MG63 (cell line): ENCODE measurements around the gene MYADM. TPM values are rescaled to one million over a fixed set of nuclear protein-coding genes. Genes with fewer than 3 reads are reported as not detected.
"Not testable (repeated sequence)": the region's sequence is repeated elsewhere in the genome, so short reads cannot be mapped to it uniquely, and the experiment has no call there.

Source experiments
- DNase-seq: peaks from one replicate; pipeline ENCODE4 v3.0.0-alpha.2; 2020
- H3K27me3 ChIP-seq: fragments of 250-450 bp; sonication (Bioruptor Pico); 2 replicates; pipeline ENCODE4 v1.5.1; 2020; ENCODE audit warnings: mild to moderate bottlenecking, moderate library complexity
- H3K36me3 ChIP-seq: fragments of 250-450 bp; sonication (Bioruptor Pico); 2 replicates; pipeline ENCODE4 v1.5.1; 2020; ENCODE audit warnings: mild to moderate bottlenecking, moderate library complexity
- H3K4me3 ChIP-seq: fragments of 250-450 bp; sonication (Bioruptor Pico); 2 replicates; pipeline ENCODE4 v1.5.1; 2020; ENCODE audit warnings: mild to moderate bottlenecking, moderate library complexity
- H3K9me3 ChIP-seq: fragments of 250-450 bp; sonication (Bioruptor Pico); 2 replicates; pipeline ENCODE4 v1.5.1; 2020; ENCODE audit warnings: mild to moderate bottlenecking, moderate library complexity
- total RNA-seq: library from RNA; depleted of rRNA; stranded (reverse); fragments of >200 nt; shearing (Covaris generic); gene quantifications from 2 replicates; pipeline ENCODE4 v1.2.3, GENCODE V29; 2014; ENCODE audit warnings: low replicate concordance; rRNA removed

Gene MYADM, protein sequence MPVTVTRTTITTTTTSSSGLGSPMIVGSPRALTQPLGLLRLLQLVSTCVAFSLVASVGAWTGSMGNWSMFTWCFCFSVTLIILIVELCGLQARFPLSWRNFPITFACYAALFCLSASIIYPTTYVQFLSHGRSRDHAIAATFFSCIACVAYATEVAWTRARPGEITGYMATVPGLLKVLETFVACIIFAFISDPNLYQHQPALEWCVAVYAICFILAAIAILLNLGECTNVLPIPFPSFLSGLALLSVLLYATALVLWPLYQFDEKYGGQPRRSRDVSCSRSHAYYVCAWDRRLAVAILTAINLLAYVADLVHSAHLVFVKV
- total RNA-seq: 8.3 and 18.7 TPM in 2 replicates

DNA sequence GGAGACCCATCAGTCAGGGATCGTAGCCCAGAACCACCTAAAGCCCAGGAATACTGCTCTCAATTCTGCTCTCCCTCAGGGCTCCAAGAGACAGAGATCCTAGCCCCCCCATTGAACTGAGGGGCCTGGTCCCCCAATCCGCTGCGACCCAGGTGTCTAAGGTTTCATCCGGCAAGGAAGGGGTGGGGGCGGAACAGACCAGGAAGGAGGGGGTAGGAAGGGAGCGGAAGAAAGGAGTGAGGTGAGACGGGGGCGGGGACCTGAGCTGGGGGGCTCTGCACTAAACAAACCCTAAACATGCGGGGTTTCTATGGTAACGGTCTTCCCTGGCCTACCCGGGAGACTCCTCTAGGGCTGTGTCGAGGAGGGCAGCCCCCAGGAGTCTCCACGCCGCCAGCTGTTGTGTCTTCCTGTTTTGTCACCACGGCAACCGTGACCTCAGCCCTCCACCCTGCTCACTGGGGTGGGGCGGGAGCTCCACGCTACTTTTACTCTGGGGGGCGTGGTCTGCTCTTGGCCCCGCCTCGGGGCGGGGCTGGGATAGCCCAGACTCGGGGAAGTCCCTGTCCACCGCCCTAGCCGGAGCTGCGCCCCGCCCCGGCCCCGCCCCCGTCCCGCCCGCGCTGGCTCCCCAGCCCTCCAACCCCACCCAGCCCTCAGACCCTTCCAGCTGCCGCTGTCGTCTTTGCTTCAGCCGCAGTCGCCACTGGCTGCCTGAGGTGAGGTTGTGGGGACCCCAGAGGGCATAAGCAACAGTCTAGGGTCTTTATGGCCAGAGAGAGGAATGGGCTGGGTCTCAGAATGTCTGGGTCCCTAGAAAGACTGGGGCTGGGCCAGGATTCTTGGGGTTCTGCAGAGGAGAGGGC lies at the start of gene MYADM:
Gene MYADM (plus strand): TSS at position 659 of the 866 bp plus-strand sequence. CDS start 5,647 bp downstream, outside the sequence.
- peak within 1 kb of the TSS; percentile 97 for H3K4me3 ChIP-seq
- peaks cover 20% of the 10 kb centered on the region for H3K36me3 ChIP-seq
- DNase-seq: peak; percentile 99
- no peaks in the 10 kb centered on the region for H3K27me3 ChIP-seq
- H3K9me3 ChIP-seq: no peaks in the 10 kb centered on the region

GRCh38 chr19:53818756-53819155 lies 48.9 kb upstream of the MYADM start:
- H3K27me3 ChIP-seq: no peaks in the 10 kb centered on the region
- H3K36me3 ChIP-seq: no peaks in the 10 kb centered on the region
- H3K9me3 ChIP-seq: no peaks in the 10 kb centered on the region
- no peak for DNase-seq
- H3K4me3 ChIP-seq: no peak overlapping the region

DNA sequence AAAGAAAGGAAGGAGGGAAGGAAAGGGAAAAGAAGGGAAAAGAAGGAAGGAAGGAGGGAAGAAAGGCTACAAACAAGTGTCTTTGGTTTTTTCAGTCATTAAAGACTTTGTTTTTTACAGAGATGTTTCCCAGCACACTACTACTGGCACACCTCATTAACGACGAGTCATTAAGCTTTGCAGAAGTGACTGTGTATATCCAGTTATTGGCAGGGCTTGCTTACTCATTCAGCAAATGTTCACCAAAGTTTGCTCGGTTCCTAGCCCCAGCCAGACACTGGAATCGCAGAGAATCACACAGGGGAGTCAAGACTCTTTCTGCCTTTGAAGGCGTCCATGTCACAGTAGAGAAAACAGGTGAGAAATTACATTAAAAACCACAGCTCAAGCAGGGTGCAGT lies 47.8 kb upstream of the MYADM start:
- no peak overlapping the region for H3K4me3 ChIP-seq
- no peak for DNase-seq
- H3K9me3 ChIP-seq: no peaks in the 10 kb centered on the region
- H3K36me3 ChIP-seq: no peaks in the 10 kb centered on the region
- no peaks in the 10 kb centered on the region for H3K27me3 ChIP-seq

GRCh38 chr19:53823380-53824120 lies 44.1 kb upstream of the MYADM start:
- no peaks in the 10 kb centered on the region for H3K36me3 ChIP-seq
- no peak for DNase-seq
- H3K27me3 ChIP-seq: no peaks in the 10 kb centered on the region
- H3K9me3 ChIP-seq: no peaks in the 10 kb centered on the region
- H3K4me3 ChIP-seq: no peak overlapping the region

- H3K4me3 ChIP-seq: no peak within 1 kb of the TSS
- H3K36me3 ChIP-seq: no peaks in the 10 kb centered on the region
- no peak for DNase-seq
These were observed 43.5 kb upstream of the MYADM start, which contains the start of gene NLRP12 for GRCh38 chr19:53824134-53824611. TSS of gene NLRP12 (minus strand) at chr19:53824314. CDS start at chr19:53824174, 140 bp downstream.

DNA sequence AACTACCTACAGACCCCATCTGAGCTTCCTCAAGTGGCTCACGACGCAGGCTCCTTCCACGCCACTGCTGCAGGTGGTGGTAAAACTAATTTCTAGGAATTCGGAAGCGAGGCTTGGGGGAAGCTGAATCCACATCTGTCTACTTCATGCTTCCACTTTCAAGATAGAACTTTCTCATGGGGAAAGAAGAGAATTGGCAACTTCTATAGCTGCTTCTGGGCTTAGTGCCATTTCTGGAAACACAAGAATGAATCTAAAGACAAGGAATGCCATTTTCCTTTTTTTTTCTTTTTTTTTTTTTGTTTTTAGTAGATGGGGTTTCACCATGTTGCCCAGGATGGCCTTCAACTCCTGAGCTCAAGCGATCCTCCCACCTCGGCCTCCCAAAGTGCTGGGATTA lies 40.8 kb upstream of the MYADM start:
- Histone ChIP-seq H3K9me3 (no peaks in the 10 kb centered on the region), H3K27me3 (no peaks in the 10 kb centered on the region), H3K4me3 (no peak overlapping the region), H3K36me3 (no peaks in the 10 kb centered on the region)
- no peak for DNase-seq

More at GRCh38 chr19:53824134-53824611, 43.5 kb upstream of the MYADM start, which contains the start of gene NLRP12:
- H3K9me3 ChIP-seq: no peaks in the 10 kb centered on the region
- H3K27me3 ChIP-seq: no peaks in the 10 kb centered on the region

DNA sequence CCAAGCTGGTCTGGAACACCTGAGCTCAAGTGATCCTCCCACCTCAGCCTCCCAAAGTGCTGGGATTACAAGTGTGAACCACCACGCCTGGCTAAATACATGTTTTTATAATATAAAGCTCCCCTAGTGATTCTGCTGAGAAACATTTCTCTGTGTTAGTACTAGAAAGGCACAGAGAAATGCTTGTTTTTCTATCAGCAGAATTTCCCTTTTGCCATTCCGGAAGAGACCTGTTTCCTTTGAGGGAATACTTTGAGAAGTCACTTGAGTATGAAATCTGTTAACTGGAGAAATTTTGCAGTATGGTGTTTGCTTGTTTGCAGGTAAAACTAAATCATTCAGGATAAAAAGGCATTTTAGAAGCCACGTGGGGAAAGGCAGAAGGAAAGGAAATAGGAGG lies 39.2 kb upstream of the MYADM start:
- H3K9me3 ChIP-seq: no peaks in the 10 kb centered on the region
- no peaks in the 10 kb centered on the region for H3K27me3 ChIP-seq
- H3K4me3 ChIP-seq: no peak overlapping the region
- no peak for DNase-seq
- H3K36me3 ChIP-seq: no peaks in the 10 kb centered on the region

DNA sequence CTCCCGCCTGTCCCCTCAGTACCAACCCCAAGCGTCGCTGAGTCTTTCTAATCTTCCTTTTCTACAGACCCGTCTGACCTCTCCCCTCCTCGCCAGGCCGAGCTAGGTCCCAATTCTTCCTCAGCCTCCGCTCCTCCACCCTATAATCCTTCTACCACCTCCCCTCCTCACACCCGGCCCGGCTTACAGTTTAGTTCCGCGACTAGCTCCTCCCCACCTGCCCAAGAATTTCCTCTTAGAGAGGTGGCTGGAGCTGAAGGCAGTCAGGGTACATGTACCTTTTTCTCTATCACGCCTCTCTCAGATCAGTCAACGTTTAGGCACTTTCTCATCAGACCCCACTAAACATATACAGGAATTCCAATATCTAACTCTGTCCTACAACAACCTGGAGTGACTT lies 34.8 kb upstream of the MYADM start:
- not testable (repeated sequence) for DNase-seq, H3K27me3 ChIP-seq, H3K4me3 ChIP-seq, H3K9me3 ChIP-seq, H3K36me3 ChIP-seq

- not testable (repeated sequence) for H3K9me3 ChIP-seq, H3K27me3 ChIP-seq, H3K4me3 ChIP-seq, DNase-seq, H3K36me3 ChIP-seq
These were observed 29.2 kb upstream of the MYADM start for GRCh38 chr19:53838446-53838845.

GRCh38 chr19:53840241-53840640 lies 27.4 kb upstream of the MYADM start:
- H3K36me3 ChIP-seq, H3K9me3 ChIP-seq, H3K27me3 ChIP-seq, H3K4me3 ChIP-seq, DNase-seq: not testable (repeated sequence)

DNA sequence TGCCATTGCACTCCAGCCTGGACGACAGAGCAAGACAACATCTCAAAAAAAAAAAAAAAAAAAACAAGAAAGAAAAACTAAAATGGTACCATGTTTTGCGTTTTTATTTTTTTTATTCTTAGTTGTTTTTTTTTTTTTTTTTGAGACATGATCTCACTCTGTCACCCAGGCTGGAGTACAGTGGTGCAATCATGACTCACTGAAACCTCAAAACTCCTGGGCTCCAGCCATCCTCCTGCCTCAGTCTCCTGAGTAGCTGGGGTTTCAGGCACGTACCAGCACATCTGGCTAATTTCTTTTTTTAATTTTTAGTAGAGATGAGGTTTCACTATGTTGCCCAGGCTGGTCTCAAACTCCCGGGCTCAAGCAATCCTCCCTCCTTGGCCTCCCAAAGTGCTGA lies 26.8 kb upstream of the MYADM start:
- DNase-seq: peak; percentile 85
- not testable (repeated sequence) for H3K36me3 ChIP-seq, H3K9me3 ChIP-seq, H3K4me3 ChIP-seq, H3K27me3 ChIP-seq

GRCh38 chr19:53844849-53845246 lies 22.8 kb upstream of the MYADM start:
- Histone ChIP-seq H3K4me3 (no peak overlapping the region), H3K27me3 (no peaks in the 10 kb centered on the region), H3K36me3 (no peaks in the 10 kb centered on the region), H3K9me3 (no peaks in the 10 kb centered on the region)
- DNase-seq: no peak

DNA sequence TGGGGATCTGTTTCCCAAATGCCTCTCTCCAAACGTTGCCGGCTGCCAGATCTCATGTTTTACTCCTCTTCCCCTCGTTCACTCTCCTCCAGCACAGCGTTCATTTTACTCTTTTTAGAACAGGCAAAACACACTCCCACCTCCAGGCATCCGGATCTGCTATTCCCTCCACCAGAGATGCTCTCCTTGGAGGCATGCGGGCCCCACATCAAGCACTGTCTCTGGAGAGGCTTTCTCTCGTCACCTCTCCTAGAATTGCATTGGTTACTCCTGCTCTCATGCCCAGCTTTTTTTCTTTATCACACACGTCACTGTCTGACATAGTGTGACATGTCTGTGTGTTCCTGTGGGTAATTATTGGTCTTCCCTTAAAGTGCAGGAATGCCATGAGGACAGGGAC lies 20.1 kb upstream of the MYADM start:
- Histone ChIP-seq H3K36me3 (no peaks in the 10 kb centered on the region), H3K27me3 (no peaks in the 10 kb centered on the region), H3K9me3 (no peaks in the 10 kb centered on the region), H3K4me3 (no peak overlapping the region)
- no peak for DNase-seq

- Histone ChIP-seq H3K27me3 (no peaks in the 10 kb centered on the region), H3K36me3 (no peaks in the 10 kb centered on the region), H3K4me3 (no peak overlapping the region), H3K9me3 (no peaks in the 10 kb centered on the region)
- DNase-seq: no peak
These were observed 18.4 kb upstream of the MYADM start for GRCh38 chr19:53849237-53849676.

DNA sequence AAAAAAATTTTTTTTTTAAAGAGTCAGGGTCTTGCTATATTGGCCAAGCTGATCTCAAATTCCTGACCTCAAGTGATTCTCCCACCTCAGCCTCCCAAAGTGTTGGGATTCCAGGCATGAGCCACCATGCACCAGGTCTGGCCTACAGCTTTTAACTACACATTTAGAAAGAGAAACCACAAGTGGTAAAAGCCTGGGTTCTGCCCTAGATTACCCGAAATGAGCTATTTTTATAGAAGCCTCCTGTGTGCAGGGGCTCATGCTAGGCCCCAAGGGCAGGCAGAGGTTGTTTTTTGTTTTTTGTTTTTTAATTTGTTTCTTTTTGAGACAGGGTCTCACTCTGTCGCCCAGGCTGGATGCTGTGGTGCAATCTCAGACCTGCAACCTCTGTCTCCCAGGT lies 14.0 kb upstream of the MYADM start:
- Histone ChIP-seq H3K9me3 (no peaks in the 10 kb centered on the region), H3K27me3 (no peaks in the 10 kb centered on the region), H3K4me3 (no peak overlapping the region), H3K36me3 (no peaks in the 10 kb centered on the region)
- DNase-seq: no peak

DNA sequence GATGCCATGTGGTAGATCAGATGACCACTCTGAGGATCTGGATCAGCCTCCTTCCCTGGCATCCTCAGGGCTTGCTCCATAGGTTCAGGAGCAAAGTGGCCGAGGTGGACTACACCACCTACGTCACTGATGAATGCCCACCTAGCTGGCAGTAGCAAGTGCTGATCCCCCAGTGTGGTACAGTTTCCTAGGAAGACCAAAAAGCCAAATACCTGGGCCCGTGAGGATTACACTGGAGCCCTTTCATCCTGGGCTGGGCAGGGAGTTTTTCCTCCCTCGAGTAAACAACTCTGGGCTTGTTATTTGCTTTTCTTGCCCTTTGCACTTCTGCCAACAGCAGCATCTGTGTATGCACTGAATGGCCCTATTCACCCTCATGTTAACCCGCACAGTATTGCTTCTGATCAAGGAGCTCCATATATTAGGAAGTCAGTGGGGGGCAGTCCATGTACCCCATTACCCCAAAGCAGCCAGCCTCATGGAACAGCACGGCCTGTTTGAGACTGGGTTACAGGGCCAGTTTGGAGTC lies 3.3 kb upstream of the MYADM start:
- Histone ChIP-seq H3K27me3 (no peaks in the 10 kb centered on the region), H3K4me3 (no peak overlapping the region), H3K36me3 (no peaks in the 10 kb centered on the region; the same call in 1 of the 2 replicates), H3K9me3 (no peaks in the 10 kb centered on the region)
- DNase-seq: no peak
